Measurements from ENCODE around the gene DVL1. TPM values are rescaled to one million over a fixed set of nuclear protein-coding genes. Genes with fewer than 3 reads are reported as not detected.

Gene DVL1
- total RNA-seq, 6 experiments from 2014 or later = 73.8 to 96.6 (median 74.5) TPM

DNA sequence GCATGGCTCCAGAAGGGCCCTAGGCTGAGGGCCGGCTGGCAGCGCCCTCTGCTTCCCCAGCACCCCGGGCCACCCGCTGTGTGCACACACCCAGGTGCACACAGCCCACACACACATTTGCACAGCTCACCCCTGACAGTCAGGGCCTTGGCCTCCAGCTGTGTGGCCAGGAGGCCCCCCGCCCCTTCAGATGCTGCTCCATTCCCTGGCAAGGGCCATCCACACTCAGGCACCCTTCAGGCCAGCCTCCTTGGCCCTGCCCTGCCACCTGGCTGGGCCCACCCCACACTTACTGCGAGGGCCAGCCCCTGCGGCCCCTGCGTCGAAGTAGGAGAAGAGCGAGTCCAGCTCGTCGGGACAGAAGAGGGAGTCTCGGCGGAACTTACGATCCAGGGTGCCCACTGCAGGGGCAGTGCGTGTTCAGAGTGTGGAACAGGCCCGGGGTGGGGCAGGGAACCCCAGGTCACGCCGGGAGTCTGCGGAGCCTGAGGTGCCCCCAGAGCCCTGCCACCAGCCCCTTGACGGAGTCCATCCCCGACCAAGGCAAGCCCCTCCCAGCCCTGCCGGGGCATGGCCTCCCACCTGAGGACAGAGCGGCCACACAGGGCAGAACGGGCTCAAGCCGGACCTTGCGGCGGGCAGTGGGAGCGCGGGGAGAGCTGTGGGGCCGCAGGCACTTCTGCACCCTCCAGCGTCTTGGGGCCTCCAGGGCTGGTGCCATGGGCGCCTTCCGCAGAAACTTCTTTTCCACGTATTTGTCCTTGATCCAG, 53.9 kb downstream of the DVL1 start:
- Mint-ChIP-seq H3K4me3 (no peak overlapping the region), H3K27ac (no peak overlapping the region), H3K36me3 (ENCODE audit: low read depth) (no peaks in the 10 kb centered on the region), H3K4me1 (ENCODE audit: low read depth) (no peaks in the 10 kb centered on the region), H3K27me3 (ENCODE audit: insufficient read depth) (peaks cover 3% of the 10 kb centered on the region), H3K9me3 (no peaks in the 10 kb centered on the region)
- no peak for TF ChIP-seq CTCF (IDR thresholded peaks at IDR 0.05)
- DNase-seq = no peak

- Mint-ChIP-seq H3K4me1 (ENCODE audit: low read depth) (no peaks in the 10 kb centered on the region), H3K36me3 (ENCODE audit: low read depth) (no peaks in the 10 kb centered on the region), H3K9me3 (no peaks in the 10 kb centered on the region), H3K27me3 (ENCODE audit: insufficient read depth) (peaks cover 1% of the 10 kb centered on the region), H3K27ac (no peak overlapping the region), H3K4me3 (no peak overlapping the region)
- no peak for TF ChIP-seq CTCF (IDR thresholded peaks at IDR 0.05)
- no peak for DNase-seq
Measured at GRCh38 chr1:1294250-1294890, 54.8 kb downstream of the DVL1 start.

DNA sequence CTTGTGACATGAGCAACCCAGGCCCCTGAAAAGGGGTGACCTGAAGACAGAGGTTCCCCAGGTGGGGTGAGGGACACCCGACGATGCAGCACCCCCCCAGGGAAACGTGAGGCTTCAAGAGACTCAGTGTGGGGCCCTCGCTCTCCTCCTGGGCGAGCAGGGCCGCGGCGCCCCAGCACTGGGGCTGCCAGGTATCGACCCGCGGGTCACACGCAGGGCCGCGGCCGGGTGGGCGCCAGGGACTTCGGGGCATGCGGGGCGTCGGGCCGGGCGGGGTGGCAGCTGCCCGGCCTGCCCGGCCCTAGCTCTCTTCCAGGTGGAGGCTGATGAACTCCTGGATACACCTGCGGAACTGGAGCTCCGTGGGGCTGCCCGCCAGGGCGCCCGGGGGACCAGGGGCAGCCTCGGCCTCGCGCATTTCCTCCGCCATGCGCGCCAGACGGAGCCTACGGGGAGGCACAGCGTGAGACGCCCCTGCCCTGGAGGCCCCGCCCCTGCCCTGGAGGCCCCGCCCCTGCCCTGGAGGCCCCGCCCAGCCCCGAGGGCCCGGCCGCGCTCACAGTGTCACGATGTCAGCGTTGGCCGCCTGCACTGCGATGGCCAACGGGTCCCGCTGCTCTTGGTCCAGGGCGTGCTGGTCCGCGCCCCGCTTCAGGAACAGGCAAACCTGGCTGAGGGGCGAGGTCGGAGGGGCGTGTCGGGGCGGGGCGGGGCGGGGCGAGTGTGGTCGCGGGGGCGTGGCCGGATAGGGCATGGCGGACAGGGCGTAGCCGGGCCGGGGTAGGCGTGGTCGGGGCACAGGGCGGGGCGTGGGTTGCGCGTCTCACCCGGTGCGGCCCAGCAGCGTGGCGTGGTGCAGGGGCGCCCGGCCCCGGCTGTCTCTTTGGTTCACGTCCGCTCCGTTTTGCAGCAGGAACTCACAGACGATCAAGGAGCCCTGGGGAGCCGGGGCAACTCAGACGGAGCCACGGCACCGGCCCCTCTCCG, 55.7 kb downstream of the DVL1 start:
- H3K27ac Mint-ChIP-seq = no peak overlapping the region

GRCh38 chr1:1292851-1293250, 56.4 kb downstream of the DVL1 start:
- Mint-ChIP-seq H3K4me3 (no peak overlapping the region), H3K27me3 (ENCODE audit: insufficient read depth) (peaks cover 1% of the 10 kb centered on the region), H3K4me1 (ENCODE audit: low read depth) (no peaks in the 10 kb centered on the region), H3K9me3 (no peaks in the 10 kb centered on the region), H3K27ac (no peak overlapping the region), H3K36me3 (ENCODE audit: low read depth) (no peaks in the 10 kb centered on the region)
- no peak for DNase-seq
- TF ChIP-seq CTCF (IDR thresholded peaks at IDR 0.05) = no peak

More for the DNA sequence above, 55.7 kb downstream of the DVL1 start:
- peaks cover 1% of the 10 kb centered on the region for H3K27me3 Mint-ChIP-seq (ENCODE audit: insufficient read depth)
- no peak for DNase-seq
- H3K9me3 Mint-ChIP-seq = no peaks in the 10 kb centered on the region
- H3K4me1 Mint-ChIP-seq (ENCODE audit: low read depth) = no peaks in the 10 kb centered on the region
- no peak overlapping the region for H3K4me3 Mint-ChIP-seq
- TF ChIP-seq CTCF (IDR thresholded peaks at IDR 0.05) = no peak
- no peaks in the 10 kb centered on the region for H3K36me3 Mint-ChIP-seq (ENCODE audit: low read depth)

- no peaks in the 10 kb centered on the region for H3K9me3 Mint-ChIP-seq
- DNase-seq = no peak
- peaks cover 1% of the 10 kb centered on the region for H3K27me3 Mint-ChIP-seq (ENCODE audit: insufficient read depth)
- no peak overlapping the region for H3K4me3 Mint-ChIP-seq
- no peak for TF ChIP-seq CTCF (IDR thresholded peaks at IDR 0.05)
- H3K4me1 Mint-ChIP-seq (ENCODE audit: low read depth) = no peaks in the 10 kb centered on the region
- no peaks in the 10 kb centered on the region for H3K36me3 Mint-ChIP-seq (ENCODE audit: low read depth)
- H3K27ac Mint-ChIP-seq = no peak overlapping the region
Measured at GRCh38 chr1:1292442-1292779, 56.8 kb downstream of the DVL1 start.
